GM23338 (cell line): Measurements from ENCODE around the gene SYNE4. TPM values are rescaled to one million over a fixed set of nuclear protein-coding genes. Genes with fewer than 3 reads are reported as not detected.

Experiments used
- ATAC-seq: fragments of 200-7000 bp; cut with Tn5 transposase; 3 replicates; pipeline ENCODE4 v1.9.1; 2020
- DNase-seq: peaks from one replicate; pipeline ENCODE4 v3.0.0-alpha.2; 2015; ENCODE audit warnings: low spot score
- H2AFZ ChIP-seq: fragments of 200-600 bp; sonication (generic); 2 replicates; pipeline ENCODE4 v1.8.0; 2016; ENCODE audit warnings: antibody characterized with exemption, mild to moderate bottlenecking, moderate library complexity
- H3F3A ChIP-seq: fragments of 200-600 bp; sonication (generic); replicated peaks from 2 replicates; pipeline ENCODE4 v1.8.0; 2017; ENCODE audit warnings: antibody characterized with exemption, mixed run types, low read depth
- H3K27ac ChIP-seq: fragments of 200-600 bp; sonication (generic); 2 replicates; pipeline ENCODE4 v1.6.1; 2016; ENCODE audit warnings: low read depth
- H3K27me3 ChIP-seq: fragments of 200-600 bp; sonication (generic); 2 replicates; pipeline ENCODE4 v1.8.0; 2016; ENCODE audit warnings: mild to moderate bottlenecking, mixed run types, moderate library complexity; ENCODE audit not compliant: insufficient read depth
- H3K36me3 ChIP-seq: fragments of 200-600 bp; sonication (generic); 2 replicates; pipeline ENCODE4 v1.8.0; 2016; ENCODE audit warnings: mild to moderate bottlenecking; ENCODE audit not compliant: insufficient read depth
- H3K4me1 ChIP-seq: fragments of 200-600 bp; sonication (generic); 2 replicates; pipeline ENCODE4 v1.8.0; 2016; ENCODE audit warnings: mild to moderate bottlenecking, moderate library complexity; ENCODE audit not compliant: insufficient read depth
- H3K4me2 ChIP-seq: fragments of 200-600 bp; sonication (generic); 2 replicates; pipeline ENCODE4 v1.7.1; 2017; ENCODE audit warnings: mixed run types
- H3K4me3 ChIP-seq: fragments of 200-600 bp; sonication (generic); 2 replicates; pipeline ENCODE4 v1.6.1; 2016; ENCODE audit warnings: mixed run types
- H3K79me2 ChIP-seq: fragments of 200-600 bp; sonication (generic); replicated peaks from 2 replicates; pipeline ENCODE4 v1.8.0; 2017; ENCODE audit warnings: mild to moderate bottlenecking; ENCODE audit not compliant: insufficient read depth
- H3K9me2 ChIP-seq: fragments of 200-600 bp; sonication (generic); 2 replicates; pipeline ENCODE4 v1.8.0; 2017; ENCODE audit not compliant: insufficient read depth
- H4K20me1 ChIP-seq: fragments of 200-600 bp; sonication (generic); replicated peaks from 2 replicates; pipeline ENCODE4 v1.8.0; 2017; ENCODE audit warnings: mild to moderate bottlenecking; ENCODE audit not compliant: insufficient read depth
- H3K27ac Mint-ChIP-seq: 2 replicates; pipeline ENCODE4 v1.8.0; 2020; ENCODE audit warnings: inconsistent platforms, mild to moderate bottlenecking, moderate library complexity, mixed read lengths
- H3K27me3 Mint-ChIP-seq: 3 replicates; pipeline ENCODE4 v1.8.0; 2022; ENCODE audit warnings: low read depth, mild to moderate bottlenecking, moderate library complexity, mixed read lengths, inconsistent platforms; ENCODE audit not compliant: insufficient read depth, poor library complexity
- H3K36me3 Mint-ChIP-seq: 3 replicates; pipeline ENCODE4 v1.8.0; 2021; ENCODE audit warnings: low read depth, mild to moderate bottlenecking, inconsistent platforms, moderate library complexity, mixed read lengths
- H3K4me1 Mint-ChIP-seq: 3 replicates; pipeline ENCODE4 v1.8.0; 2020; ENCODE audit warnings: mild to moderate bottlenecking, inconsistent platforms, mixed read lengths
- H3K4me3 Mint-ChIP-seq: 3 replicates; pipeline ENCODE4 v1.8.0; 2021; ENCODE audit warnings: moderate library complexity, mild to moderate bottlenecking, inconsistent platforms, mixed read lengths
- H3K9me3 Mint-ChIP-seq: 3 replicates; pipeline ENCODE4 v1.8.0; 2020; ENCODE audit warnings: moderate library complexity, mild to moderate bottlenecking, inconsistent platforms, mixed read lengths
- EZH2 ChIP-seq: fragments of 200-600 bp; sonication (generic); IDR thresholded peaks from one replicate; pipeline ENCODE4 v1.8.0; 2017; ENCODE audit warnings: antibody characterized with exemption, mild to moderate bottlenecking, low read depth; ENCODE audit not compliant: unreplicated experiment
- JUNB ChIP-seq: IDR thresholded peaks from one replicate; pipeline ENCODE4 v1.6.1; 2016; ENCODE audit warnings: antibody characterized with exemption; ENCODE audit not compliant: unreplicated experiment
- POLR2AphosphoS5 ChIP-seq: IDR thresholded peaks from 2 replicates; pipeline ENCODE4 v1.6.1; 2016; ENCODE audit warnings: antibody characterized with exemption, low read depth
- STAT1 ChIP-seq: IDR thresholded peaks from one replicate; pipeline ENCODE4 v1.6.1; 2016; ENCODE audit warnings: antibody characterized with exemption; ENCODE audit not compliant: unreplicated experiment
- polyA plus RNA-seq: library from polyadenylated mRNA; unstranded; fragments of >200 nt; fragmentation: Nextera tagmentation; extraction: Ambion mirVana; gene quantifications from 2 replicates; pipeline ENCODE4 v1.2.1, GENCODE V29; 2016
- total RNA-seq: library from RNA; depleted of rRNA; stranded (reverse); fragments of >200 nt; shearing (Covaris generic); gene quantifications from 2 replicates; pipeline ENCODE4 v1.2.3, GENCODE V29; 2014
- TF ChIP-seq, protein P1 (sequence below): IDR thresholded peaks from one replicate; pipeline ENCODE4 v1.6.1; 2018; ENCODE audit warnings: antibody characterized with exemption; ENCODE audit not compliant: unreplicated experiment
- TF ChIP-seq, protein P2 (sequence below): fragments of 250-450 bp; sonication (Bioruptor Pico); IDR thresholded peaks from 2 replicates; pipeline ENCODE4 v1.5.0; 2020; ENCODE audit warnings: mild to moderate bottlenecking, moderate library complexity

Gene SYNE4
- total and polyA plus RNA-seq, 2 experiments from 2014 or later = 26.1 to 49.8 TPM

DNA sequence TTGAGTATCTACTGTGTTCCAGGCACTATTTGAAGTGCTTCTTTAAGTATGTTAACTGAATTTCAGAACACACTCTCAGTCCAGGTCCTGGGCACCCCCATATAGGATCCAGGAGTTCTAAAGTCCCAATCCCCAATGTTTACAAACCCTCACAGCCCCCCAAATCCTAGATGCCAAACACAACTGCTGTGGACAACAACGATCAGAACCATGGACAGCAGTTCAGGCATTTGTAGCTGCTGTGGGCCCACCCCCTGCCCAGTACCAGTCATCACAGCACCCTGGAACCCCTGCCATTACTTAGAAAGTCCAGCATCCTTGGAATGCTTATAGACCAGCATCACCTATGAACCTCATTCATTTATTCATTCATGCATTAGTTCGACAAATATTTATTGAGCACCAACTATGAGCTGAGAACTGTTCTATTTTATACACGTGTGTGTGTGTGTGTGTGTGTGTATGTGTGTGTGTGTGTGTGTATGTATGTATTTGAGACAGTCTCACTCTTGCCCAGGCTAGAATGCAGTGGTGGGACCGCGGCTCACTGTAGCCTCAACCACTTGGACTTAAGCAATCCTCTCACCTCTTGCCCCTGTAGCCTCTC lies 32.9 kb downstream of the SYNE4 start:
- Histone ChIP-seq H3K36me3 (no peaks in the 10 kb centered on the region), H3K4me1 (peaks cover 5% of the 10 kb centered on the region; the same call in 1 of the 2 replicates), H3K27ac (no peak overlapping the region), H3K27me3 (no peaks in the 10 kb centered on the region), H3K4me3 (no peak overlapping the region), H2AFZ (no peak overlapping the region), H3F3A (no peaks in the 10 kb centered on the region), H3K4me2 (no peak overlapping the region), H4K20me1 (no peaks in the 10 kb centered on the region), H3K9me2 (no peaks in the 10 kb centered on the region), H3K79me2 (no peaks in the 10 kb centered on the region)
- Mint-ChIP-seq H3K27me3 (peaks cover 17% of the 10 kb centered on the region), H3K4me3 (no peak overlapping the region), H3K36me3 (no peaks in the 10 kb centered on the region), H3K4me1 (peaks cover 14% of the 10 kb centered on the region), H3K27ac (no peak overlapping the region), H3K9me3 (no peaks in the 10 kb centered on the region; the same call in 2 of the 3 replicates)
- DNase-seq = peak; percentile 80
- peak; percentile 36; the same call in 2 of the 3 replicates for ATAC-seq
- TF ChIP-seq EZH2 = no peak
- TF ChIP-seq POLR2AphosphoS5 = no peak
- TF ChIP-seq JUNB = no peak
- TF ChIP-seq, protein P1, sequence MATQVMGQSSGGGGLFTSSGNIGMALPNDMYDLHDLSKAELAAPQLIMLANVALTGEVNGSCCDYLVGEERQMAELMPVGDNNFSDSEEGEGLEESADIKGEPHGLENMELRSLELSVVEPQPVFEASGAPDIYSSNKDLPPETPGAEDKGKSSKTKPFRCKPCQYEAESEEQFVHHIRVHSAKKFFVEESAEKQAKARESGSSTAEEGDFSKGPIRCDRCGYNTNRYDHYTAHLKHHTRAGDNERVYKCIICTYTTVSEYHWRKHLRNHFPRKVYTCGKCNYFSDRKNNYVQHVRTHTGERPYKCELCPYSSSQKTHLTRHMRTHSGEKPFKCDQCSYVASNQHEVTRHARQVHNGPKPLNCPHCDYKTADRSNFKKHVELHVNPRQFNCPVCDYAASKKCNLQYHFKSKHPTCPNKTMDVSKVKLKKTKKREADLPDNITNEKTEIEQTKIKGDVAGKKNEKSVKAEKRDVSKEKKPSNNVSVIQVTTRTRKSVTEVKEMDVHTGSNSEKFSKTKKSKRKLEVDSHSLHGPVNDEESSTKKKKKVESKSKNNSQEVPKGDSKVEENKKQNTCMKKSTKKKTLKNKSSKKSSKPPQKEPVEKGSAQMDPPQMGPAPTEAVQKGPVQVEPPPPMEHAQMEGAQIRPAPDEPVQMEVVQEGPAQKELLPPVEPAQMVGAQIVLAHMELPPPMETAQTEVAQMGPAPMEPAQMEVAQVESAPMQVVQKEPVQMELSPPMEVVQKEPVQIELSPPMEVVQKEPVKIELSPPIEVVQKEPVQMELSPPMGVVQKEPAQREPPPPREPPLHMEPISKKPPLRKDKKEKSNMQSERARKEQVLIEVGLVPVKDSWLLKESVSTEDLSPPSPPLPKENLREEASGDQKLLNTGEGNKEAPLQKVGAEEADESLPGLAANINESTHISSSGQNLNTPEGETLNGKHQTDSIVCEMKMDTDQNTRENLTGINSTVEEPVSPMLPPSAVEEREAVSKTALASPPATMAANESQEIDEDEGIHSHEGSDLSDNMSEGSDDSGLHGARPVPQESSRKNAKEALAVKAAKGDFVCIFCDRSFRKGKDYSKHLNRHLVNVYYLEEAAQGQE = peak; percentile 88
- TF ChIP-seq STAT1 = no peak
- TF ChIP-seq, protein P2, sequence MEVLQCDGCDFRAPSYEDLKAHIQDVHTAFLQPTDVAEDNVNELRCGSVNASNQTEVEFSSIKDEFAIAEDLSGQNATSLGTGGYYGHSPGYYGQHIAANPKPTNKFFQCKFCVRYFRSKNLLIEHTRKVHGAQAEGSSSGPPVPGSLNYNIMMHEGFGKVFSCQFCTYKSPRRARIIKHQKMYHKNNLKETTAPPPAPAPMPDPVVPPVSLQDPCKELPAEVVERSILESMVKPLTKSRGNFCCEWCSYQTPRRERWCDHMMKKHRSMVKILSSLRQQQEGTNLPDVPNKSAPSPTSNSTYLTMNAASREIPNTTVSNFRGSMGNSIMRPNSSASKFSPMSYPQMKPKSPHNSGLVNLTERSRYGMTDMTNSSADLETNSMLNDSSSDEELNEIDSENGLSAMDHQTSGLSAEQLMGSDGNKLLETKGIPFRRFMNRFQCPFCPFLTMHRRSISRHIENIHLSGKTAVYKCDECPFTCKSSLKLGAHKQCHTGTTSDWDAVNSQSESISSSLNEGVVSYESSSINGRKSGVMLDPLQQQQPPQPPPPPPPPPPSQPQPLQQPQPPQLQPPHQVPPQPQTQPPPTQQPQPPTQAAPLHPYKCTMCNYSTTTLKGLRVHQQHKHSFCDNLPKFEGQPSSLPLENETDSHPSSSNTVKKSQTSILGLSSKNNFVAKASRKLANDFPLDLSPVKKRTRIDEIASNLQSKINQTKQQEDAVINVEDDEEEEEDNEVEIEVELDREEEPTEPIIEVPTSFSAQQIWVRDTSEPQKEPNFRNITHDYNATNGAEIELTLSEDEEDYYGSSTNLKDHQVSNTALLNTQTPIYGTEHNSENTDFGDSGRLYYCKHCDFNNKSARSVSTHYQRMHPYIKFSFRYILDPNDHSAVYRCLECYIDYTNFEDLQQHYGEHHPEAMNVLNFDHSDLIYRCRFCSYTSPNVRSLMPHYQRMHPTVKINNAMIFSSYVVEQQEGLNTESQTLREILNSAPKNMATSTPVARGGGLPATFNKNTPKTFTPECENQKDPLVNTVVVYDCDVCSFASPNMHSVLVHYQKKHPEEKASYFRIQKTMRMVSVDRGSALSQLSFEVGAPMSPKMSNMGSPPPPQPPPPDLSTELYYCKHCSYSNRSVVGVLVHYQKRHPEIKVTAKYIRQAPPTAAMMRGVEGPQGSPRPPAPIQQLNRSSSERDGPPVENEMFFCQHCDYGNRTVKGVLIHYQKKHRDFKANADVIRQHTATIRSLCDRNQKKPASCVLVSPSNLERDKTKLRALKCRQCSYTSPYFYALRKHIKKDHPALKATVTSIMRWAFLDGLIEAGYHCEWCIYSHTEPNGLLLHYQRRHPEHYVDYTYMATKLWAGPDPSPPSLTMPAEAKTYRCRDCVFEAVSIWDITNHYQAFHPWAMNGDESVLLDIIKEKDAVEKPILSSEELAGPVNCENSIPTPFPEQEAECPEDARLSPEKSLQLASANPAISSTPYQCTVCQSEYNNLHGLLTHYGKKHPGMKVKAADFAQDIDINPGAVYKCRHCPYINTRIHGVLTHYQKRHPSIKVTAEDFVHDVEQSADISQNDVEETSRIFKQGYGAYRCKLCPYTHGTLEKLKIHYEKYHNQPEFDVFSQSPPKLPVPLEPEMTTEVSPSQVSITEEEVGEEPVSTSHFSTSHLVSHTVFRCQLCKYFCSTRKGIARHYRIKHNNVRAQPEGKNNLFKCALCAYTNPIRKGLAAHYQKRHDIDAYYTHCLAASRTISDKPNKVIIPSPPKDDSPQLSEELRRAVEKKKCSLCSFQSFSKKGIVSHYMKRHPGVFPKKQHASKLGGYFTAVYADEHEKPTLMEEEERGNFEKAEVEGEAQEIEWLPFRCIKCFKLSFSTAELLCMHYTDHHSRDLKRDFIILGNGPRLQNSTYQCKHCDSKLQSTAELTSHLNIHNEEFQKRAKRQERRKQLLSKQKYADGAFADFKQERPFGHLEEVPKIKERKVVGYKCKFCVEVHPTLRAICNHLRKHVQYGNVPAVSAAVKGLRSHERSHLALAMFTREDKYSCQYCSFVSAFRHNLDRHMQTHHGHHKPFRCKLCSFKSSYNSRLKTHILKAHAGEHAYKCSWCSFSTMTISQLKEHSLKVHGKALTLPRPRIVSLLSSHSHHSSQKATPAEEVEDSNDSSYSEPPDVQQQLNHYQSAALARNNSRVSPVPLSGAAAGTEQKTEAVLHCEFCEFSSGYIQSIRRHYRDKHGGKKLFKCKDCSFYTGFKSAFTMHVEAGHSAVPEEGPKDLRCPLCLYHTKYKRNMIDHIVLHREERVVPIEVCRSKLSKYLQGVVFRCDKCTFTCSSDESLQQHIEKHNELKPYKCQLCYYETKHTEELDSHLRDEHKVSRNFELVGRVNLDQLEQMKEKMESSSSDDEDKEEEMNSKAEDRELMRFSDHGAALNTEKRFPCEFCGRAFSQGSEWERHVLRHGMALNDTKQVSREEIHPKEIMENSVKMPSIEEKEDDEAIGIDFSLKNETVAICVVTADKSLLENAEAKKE (CRISPR knock-in tag) = no peak
